Ureter (tissue), 1 donor: Measurements from ENCODE around the gene TIPRL. TPM values are rescaled to one million over a fixed set of nuclear protein-coding genes. Genes with fewer than 3 reads are reported as not detected.
"Not testable (repeated sequence)": the region's sequence is repeated elsewhere in the genome, so short reads cannot be mapped to it uniquely, and the experiment has no call there.

Experiments
- DNase-seq: peaks from one replicate; pipeline ENCODE4 v3.0.0-alpha.2; 2020; ENCODE audit warnings: low spot score
- total RNA-seq: library from RNA; stranded (reverse); gene quantifications from one replicate; pipeline ENCODE4 v1.2.4, GENCODE V29; 2023
- donor health status: DM: yes; HTN: yes; CAD: no.

Gene TIPRL
- total RNA-seq, 1 donor from 2014 or later: 30.4 TPM

DNA sequence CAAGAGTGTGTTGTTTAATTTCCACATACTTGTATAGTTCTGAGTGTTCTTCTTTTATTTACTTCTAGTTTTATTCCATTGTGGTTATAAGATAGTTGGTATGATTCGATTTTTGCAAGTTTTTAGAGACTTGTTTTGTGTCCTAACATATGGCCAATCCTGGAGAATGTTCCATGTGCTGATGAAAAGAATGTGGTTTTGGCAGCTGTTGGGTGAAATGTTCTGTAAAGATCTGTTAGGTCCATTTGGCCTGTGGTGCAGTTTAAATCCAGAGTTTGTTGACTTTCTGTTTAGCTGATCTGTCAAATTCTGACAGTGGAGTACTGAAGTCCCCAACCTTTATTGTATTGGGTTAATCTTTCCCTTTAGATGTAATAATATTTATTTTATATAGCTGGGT, 19.5 kb upstream of the TIPRL start:
- no peak for DNase-seq

DNA sequence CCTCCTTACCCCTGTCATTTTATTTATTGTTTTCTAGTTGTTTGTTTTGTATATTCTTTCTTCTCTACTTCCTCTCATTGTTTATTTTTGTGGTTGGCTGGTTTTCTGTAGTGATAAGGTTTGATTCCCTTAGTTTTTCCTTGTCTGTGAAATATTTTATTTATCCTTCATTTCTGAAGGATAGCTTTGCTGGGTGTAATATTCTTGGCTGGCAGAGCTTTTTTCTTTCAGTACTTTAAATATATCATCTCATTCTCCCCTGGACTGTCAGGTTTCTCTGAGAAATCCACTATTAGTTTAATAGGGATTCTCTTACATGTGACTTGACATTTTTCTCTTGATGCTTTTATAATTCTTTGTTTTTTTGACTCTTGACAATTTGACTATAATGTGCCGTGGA, 18.8 kb upstream of the TIPRL start:
- DNase-seq: no peak

DNA sequence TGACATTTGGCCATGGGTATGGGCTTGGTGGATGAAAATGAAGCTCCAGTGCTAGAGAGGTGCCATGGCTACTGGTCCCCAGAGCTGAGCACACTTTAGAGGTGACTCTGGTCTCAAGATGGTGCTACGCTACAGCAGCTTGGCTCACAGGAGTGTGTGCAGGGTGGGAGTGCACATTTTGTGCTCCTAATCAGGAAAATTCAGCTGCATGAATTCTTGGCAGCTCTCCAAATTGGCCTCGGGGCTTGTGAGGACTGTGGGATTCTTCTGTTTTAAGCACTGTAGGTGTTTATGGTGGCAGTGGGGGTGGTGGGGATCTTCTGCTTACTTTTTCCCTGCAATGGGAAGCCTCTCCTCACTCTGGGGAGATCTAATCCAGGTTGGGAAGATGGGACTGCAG, 17.3 kb upstream of the TIPRL start:
- DNase-seq: no peak

DNA sequence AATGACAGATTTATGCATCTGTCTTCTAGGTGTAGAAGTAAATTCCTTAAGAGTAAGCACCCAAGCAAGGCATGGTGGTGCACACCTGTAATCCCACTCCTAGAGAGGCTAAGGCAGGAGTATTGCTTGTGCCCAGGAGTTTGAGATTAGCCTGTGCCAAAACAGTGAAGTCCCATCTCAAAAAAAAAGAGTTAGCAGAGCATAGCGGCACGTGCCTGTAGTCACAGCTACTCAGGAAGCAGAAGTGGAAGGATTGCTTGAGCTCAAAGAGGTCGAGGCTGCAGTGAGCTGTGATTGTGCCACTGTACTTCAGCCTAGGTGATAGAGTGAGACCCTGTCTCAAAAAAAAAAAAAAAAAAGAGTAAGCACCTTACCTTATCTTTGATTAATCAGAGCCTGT, 15.1 kb upstream of the TIPRL start:
- DNase-seq: no peak

DNA sequence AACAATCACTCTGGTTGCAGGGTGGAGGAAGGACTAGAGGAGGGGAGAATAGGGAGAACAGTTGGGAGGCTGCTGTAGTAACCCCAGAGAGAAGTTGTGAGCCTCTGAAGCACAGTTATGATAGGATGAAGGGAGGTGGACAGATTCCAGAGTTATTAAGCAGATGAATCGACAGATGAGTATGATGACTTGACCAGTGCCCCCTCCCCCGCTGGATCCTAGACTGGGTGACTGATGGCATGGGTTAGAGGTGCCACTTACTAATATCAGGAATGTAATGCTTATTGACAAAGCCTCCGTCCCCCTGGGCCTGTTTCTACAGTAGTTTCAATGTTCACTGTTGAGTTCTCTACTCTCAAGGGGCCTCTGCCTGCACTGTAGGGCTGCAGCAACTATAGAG, 14.0 kb upstream of the TIPRL start:
- no peak for DNase-seq

DNA sequence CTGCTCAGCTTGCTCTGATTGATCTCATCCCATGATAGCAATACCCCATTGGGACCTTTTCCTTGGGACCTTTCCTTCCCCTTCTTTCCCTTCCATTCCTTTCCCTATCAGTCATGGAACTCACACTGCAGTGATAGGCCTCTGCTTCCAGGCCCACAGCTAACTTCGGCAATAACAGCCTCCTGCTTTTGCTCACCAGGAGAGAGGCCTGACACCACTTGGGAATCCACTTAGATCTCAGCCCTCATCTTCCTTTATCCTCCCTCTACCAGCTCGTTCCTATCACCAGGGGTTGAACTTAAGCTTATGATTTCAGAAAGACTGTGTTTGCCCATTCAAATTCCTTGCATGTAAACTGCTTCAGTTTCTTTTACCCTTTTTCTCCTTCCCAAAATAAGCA, 11.0 kb upstream of the TIPRL start:
- DNase-seq: no peak

DNA sequence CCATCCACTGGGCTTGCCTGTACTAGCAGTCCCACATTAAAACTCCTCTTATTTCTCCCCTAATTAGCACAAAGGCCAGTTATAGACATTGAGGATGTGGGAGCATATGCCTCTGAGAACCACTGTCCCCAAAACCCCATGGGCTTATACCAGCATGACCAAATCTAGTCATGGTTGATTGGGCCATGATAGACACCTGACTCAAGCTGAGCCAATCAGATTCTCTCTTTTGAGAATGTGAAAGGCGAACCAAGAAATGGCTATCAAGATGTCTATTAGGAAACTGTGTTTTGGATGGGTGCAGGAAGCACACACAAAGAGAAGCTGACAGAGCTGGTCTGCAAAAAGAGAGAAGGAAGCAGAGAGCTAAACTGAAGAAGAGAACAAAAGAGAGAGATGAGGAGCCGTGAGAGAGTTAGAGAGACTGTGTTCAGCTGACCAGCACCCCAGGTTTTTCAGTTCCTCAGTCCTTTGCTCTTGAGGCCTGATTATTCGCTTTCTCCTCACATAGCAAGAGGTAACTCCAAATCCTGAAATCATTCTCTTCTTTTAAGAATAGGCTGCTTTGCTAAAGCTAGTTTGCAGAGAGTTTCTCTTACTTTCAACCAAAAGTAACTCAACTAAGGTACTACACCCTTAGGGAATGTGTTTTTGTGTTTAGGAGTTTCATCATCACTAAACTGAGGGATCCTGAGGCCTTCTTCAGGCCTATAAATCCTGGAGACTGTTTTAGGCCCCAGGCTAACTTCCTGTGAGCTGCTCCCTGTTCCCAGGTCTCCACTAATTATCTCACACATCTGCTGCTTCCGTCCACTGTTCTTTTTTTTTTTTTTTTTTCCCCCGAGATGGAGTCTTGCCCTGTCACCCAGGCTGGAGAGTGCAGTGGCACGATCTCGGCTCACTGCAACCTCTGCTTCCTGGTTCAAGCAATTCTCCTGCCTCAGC, 7.9 kb upstream of the TIPRL start:
- no peak for DNase-seq

DNA sequence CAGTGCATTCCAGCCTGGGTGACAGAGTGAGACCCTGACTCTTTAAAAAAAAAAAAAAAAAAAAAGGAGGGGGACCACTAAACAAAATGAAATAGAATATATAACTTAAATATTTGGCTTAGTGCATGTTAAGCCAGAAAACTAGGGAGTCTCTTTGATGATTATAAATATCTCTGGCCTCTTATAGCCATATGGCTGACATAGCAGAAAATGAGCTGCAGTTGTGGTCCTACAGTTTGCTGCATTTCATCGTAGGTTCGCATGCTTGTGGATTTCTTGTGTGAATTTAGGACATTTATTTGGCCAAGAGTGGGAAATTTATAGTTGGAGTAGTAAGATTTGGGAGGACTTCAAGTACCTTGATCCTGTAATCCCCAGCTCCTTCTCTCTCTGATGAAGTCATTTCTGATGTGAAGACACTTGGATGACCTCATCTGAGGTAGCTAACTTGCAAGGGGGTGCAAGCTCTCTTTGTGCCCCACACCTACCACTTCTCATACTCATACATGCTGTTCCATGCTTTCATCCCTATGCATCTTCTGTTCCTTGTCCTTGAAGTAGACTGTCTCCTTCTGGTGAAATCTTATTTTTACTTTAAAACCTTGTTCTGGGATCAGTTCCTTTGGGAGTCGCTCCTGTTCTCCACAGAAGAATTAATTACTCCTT, 6.4 kb upstream of the TIPRL start:
- DNase-seq: no peak

DNA sequence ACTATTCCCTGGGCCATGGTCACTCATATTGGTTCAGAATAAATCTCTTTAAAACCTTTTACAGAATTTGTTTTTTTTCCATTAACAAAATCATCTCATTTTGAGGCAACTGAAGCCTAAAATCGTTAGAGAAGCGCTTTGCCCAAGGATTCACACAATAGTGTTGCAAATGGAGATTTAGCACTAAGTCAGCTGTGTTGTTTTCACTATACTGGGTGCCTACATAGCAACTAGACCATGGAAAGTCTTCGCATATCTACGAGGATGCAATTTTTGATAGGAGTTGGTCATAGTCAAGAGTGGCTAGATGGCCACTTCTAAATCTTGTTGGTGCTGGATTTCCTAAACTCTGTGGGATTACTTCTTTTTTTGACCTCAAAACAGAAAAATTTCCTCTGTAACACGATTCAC, 530 bp upstream of the TIPRL start:
- no peak for DNase-seq

DNA sequence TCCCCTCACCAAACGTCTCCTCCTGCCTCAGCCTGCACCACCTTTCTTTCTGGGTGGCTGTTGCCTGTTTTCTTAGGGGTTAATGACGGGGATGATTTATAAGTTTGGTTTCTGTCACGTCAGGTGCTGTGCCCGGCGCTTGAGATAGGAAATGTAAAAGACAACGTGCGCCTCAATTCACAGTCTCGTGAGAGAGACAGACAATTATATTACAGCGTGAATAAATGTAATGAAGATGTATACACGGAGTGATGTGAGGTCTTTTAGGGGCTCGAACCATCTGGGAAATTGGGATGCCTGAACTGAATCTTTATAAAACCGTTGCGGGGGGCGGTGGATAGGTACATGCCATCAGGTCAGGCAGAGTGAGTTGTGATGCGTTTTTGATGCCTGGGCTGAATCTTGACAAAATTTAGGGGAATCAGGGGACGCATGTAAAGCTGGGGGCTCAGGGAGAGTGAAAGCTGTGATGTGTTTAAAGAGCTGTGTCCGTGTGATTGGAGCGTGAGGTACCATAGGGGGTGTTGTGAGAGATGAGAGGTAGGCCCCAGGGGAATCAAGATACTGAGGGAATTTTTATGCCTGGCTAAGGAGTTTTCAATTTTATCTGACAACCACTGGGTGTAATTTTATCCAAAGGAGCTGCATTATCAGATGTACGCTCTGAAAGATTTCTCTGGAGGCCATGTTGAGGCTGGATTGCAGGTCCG, 831 bp downstream of the TIPRL start:
- no peak for DNase-seq

DNA sequence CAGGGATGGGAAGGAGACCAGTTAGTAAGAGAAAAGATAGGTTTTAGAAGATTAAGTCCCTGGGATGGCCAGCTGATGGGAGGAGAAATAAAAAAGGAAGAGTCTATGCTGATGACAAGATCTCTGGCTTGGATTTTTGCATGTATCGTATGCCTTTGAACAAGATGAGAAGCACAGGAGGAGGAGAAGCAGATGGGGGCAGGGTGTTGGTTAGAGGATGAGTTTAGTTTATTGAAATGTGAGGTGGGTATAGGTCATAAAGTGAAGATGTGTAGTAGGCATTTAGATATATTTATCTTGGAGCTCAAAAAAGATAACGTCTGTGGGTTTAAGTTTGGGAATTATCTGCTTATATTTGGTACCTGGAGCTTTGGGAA, 1.4 kb downstream of the TIPRL start:
- no peak for DNase-seq

DNA sequence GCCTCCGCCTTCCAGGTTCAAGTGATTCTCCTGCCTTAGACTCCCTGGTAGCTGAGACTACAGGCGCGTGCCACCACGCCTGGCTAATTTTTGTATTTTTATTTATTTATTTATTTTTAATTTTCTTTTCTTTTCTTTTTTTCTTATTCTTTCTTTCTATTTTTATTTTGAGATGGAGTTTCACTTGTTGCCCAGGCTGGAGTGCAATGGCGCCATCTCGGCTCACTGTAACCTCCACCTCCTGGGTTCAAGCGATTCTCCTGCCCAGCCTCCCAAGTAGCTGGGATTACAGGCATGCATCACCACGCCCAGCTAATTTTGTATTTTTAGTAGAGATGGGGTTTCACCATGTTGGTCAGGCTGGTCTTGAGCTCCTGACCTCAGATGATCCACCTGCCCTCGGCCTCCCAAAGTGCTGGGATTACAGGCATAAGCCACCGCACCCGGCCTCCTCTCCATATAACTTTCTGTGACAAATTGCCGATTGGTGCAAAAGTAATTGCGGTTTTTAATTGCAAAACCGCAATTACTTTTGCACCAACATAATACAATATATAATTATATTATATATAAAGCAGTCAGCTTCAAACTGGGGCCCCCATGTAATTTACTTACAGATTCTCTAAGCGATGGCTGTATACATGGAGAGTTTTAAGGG, 2.4 kb downstream of the TIPRL start:
- DNase-seq: not testable (repeated sequence)

DNA sequence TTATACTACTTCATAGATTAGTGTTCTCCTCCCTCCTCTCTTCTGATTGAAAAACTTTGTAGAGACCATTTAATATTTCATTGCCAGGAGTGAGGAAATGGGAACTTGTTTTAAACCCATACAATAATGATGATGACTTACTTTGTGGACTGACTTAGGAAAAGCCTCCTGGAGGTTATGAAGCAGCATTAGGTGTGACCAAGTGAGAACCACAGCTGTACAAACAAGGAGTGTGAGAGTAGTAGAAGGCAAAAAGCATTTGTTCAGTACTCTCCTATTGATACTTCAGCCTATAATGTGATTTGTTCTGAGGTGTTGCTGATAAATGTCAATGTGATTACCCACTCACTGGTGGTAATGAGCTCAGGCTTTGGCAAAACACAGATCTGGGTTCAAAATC, 8.4 kb downstream of the TIPRL start:
- DNase-seq: no peak

DNA sequence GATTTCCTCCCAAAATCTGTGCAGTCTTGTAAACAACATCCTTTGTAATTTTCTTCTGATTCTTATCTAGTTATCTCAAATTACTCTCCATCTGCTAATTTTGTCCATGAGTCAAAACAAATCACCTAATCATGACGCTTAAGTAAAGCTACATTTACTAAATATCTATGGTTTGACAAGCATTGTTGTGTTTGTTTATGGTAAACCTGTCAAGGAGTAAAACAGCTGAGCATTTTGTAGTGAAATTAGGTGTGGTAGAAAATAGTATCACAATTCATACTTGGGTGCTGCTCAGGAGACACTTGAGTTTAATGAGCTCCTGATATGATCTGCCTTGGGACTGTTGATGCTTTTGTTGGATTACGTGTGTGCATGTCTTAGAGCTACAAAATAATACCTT, 11.6 kb downstream of the TIPRL start:
- DNase-seq: no peak

DNA sequence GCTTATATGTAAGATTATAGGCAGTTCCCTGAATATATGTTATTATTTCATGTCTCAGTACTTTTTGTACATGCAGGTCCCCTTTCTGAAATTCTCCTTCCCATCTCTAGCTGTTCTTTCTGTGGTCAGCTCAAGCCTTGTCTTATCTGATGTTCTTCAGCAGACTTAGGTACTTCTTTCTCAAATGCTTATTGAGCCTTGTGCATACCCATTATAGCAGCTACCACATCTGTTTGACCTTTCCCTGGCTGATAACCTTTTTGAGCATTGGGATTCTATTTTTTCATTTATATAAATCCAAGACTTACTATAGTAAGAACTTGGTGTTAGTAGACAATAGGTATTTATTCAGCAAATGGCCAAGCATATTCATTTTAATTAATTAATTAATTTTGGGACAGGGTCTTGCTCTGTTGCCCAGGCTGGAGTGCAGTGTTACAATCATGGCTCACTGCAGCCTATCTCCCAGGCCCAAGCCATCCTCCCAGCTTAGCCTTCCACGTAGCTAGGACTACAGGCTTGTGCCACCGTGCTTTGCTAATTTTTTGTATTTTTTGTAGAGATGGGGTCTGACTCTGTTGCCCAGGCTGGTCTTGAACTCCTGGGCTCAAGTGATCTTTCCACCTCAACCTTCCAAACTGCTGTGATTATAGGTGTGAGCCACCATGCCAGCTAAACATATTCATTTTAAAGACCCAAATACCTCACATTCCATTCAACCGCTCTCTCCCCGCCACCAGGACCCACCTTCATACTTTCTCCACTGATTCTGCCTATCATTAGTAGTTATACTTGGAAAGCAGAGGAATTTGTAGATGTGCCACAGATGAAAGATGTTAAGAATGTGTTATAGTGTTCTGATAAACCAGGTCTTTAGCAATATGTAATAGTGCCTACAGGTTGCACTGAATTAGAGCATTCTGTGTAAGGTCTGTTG, 16.7 kb downstream of the TIPRL start:
- no peak for DNase-seq

DNA sequence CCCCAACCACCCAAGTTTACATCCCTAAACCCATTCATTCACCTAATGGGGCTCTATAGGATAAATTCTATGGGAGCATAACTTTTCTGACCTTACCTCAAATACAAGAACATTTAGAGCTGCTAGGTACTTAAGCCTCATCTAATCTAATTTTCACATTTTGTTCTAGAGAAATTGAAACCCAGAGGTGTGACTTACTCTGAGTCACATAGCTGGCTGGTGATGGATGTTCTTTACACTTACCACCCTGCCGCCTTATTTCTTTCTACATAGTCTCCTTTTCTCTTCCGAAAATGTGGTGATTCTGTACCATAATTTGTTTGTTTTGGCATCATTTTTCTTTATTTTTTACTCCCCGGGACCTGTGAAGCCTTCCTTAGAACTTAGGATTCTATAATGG, 20.3 kb downstream of the TIPRL start:
- no peak for DNase-seq

DNA sequence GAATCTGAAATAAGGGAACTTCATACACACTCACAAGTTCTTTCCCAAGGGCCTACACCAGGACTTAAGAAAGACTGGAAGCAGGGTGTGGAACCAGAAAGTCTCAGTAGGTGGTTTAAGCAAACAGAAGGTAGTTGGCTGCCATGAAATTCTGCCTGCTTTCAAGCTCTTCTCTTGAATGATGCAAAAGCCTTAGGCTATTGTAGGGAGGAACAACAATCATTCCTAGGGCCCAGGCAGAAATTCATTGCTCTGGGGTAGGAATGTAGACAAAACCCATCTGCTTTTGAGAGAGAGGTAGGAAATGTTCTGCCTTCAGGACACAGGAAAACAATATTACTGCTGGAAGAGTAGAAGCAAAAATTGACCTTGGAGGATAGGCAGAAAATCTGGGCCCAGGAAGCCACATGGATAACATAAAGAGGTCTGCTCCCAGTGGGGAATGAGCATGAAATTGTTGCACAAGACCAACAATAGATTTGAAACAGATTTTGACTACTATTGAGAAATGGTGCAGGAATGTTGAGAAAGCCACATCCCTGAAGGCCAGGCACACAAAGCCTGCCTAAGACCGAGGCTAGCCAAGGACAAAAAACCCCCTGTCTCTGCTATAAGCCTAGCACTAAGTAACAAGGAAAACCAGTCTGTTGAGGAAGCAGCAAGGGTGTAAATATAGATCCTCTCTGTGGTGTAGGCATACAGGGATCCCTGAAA, 24.3 kb downstream of the TIPRL start:
- DNase-seq: no peak

DNA sequence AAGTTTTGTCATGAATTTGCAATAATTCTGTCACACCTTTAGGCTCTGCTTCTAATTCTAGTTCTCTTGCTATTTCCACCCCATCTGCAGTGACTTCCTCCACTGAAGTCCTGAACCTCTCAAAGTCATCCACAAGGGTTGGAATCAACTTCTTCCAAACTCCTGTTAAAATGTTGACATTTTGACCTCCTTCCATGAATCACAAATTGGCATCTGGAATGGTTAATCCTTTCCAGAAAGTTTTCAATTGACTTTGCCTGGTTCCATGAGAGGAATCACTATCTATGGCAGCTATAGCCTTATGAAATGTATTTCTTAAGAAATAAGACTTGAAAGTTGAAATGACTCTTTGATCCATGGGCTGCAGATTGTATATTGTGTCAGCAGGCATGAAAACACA, 27.3 kb downstream of the TIPRL start:
- DNase-seq: no peak

DNA sequence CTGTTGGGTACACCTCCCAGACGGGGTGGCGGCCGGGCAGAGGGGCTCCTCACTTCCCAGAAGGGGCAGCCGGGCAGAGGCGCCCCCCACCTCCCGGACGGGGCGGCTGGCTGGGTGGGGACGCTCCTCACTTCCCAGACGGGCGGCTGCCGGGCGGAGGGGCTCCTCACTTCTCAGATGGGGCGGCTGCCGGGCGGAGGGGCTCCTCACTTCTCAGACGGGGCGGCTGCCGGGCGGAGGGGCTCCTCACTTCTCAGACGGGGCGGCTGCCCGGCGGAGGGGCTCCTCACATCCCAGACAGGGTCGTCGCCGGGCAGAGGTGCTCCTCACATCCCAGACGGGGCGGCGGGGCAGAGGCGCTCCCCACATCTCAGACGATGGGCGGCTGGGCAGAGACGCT, 28.9 kb downstream of the TIPRL start:
- not testable (repeated sequence) for DNase-seq

DNA sequence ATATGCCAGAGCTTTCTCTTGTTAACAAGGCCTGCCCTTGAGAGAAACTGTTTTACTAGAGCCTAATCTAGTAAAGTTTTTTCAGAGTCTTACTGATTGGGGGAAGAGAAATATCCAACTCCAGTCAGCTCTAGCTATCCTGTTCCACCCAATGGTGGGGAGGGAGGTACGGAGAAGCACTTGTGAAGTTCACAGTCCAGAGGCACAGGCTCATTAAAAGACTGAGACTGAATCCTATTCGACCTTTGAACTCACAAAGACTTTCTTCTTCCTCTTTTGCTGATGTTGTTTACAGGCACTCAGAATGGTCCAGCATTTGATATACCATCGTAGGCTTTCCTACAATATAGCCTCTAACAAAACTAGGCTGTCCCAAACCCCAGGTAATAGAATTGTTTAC, 31.6 kb downstream of the TIPRL start:
- DNase-seq: no peak
